Measurements from ENCODE around the gene SZRD1. TPM values are rescaled to one million over a fixed set of nuclear protein-coding genes. Genes with fewer than 3 reads are reported as not detected.
"Not testable (repeated sequence)": the region's sequence is repeated elsewhere in the genome, so short reads cannot be mapped to it uniquely, and the experiment has no call there.

The SZRD1 gene
- total RNA-seq, 3 donors from 2014 or later: 59.0 to 77.4 (median 61.3) TPM

DNA sequence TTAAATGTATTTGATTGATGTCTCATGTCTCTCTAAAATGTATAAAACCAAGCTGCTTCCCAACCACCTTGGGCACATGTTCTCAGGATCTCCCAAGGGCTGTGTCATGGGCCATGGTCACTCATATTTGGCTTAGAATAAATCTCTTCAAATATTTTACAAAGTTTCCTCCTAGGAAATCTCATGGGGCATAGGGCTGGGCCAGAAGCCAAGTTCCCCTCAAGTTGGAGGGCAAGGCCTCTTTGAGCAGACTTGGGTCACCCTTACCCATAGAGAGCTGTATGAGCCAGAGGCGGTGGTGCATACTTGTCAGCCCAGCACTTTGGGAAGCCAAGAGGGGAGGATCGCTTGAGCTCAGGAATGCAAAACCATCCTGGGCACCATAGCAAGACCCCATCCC lies 12.4 kb upstream of the SZRD1 start:
- Histone ChIP-seq H3K27ac (no peak overlapping the region), H3K27me3 (no peaks in the 10 kb centered on the region), H3K36me3 (no peaks in the 10 kb centered on the region), H3K9me3 (no peaks in the 10 kb centered on the region), H3K4me3 (no peak overlapping the region), H3K4me1 (peaks cover 3 to 5% of the 10 kb centered on the region in 2 donors)
- TF ChIP-seq POLR2A (IDR thresholded peaks at IDR 0.05): no peak
- TF ChIP-seq, protein P1, sequence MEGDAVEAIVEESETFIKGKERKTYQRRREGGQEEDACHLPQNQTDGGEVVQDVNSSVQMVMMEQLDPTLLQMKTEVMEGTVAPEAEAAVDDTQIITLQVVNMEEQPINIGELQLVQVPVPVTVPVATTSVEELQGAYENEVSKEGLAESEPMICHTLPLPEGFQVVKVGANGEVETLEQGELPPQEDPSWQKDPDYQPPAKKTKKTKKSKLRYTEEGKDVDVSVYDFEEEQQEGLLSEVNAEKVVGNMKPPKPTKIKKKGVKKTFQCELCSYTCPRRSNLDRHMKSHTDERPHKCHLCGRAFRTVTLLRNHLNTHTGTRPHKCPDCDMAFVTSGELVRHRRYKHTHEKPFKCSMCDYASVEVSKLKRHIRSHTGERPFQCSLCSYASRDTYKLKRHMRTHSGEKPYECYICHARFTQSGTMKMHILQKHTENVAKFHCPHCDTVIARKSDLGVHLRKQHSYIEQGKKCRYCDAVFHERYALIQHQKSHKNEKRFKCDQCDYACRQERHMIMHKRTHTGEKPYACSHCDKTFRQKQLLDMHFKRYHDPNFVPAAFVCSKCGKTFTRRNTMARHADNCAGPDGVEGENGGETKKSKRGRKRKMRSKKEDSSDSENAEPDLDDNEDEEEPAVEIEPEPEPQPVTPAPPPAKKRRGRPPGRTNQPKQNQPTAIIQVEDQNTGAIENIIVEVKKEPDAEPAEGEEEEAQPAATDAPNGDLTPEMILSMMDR (IDR thresholded peaks at IDR 0.05): no peak
- TF ChIP-seq POLR2AphosphoS5 (IDR thresholded peaks at IDR 0.05): no peak
- DNase-seq (ENCODE audit: low spot score in 2 of 2): no peak
- intact Hi-C loops (cut with DNase I; ENCODE audit: low total_unique reads): no loop called here

DNA sequence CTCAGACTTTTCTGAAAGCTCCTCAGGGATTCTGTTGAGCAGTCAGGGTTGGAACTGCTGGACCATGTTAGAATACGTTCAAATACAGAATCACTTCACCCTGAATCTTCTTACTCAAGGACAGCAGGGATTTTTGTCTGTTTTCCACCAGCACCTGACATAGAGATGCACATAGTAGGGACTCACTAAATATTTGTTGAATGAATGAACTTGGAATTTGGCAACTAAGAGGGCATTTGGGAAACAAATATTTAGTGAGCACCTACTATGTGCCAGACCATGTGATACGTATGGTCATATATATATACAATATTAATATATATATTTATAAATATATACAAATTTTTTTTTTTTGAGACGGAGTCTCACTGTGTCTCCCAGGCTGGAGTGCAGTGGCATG lies 10.2 kb upstream of the SZRD1 start:
- TF ChIP-seq, protein P1 (IDR thresholded peaks at IDR 0.05): no peak
- TF ChIP-seq POLR2AphosphoS5 (IDR thresholded peaks at IDR 0.05): no peak
- TF ChIP-seq POLR2A (IDR thresholded peaks at IDR 0.05): no peak
- no peaks in the 10 kb centered on the region for H3K27me3 ChIP-seq
- DNase-seq (ENCODE audit: low spot score in 2 of 2): no peak
- intact Hi-C loops (cut with DNase I; ENCODE audit: low total_unique reads): no loop called here
- H3K4me1 ChIP-seq: peaks cover 0 to 3% of the 10 kb centered on the region in 2 donors
- no peak overlapping the region for H3K4me3 ChIP-seq
- H3K9me3 ChIP-seq: no peaks in the 10 kb centered on the region
- no peak overlapping the region for H3K27ac ChIP-seq
- no peaks in the 10 kb centered on the region for H3K36me3 ChIP-seq

DNA sequence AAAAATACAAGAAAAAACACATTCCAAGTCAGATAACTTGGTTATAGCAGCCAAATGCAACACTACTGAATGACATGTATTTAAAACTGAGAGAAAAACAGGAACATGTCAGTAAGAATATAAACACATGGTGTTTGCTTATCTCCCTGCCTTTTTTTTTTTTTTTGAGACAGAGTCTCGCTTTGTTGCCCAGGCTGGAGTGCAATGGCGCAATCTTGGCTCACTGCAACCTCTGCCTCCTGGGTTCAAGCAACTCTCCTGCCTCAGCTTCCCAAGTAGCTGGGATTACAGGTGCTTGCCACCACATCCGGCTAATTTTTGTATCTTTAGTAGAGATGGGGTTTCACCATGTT lies 1.9 kb upstream of the SZRD1 start:
- H3K9me3 ChIP-seq; H3K4me1 ChIP-seq; H3K27ac ChIP-seq; H3K36me3 ChIP-seq; H3K4me3 ChIP-seq; intact Hi-C loops (cut with DNase I; ENCODE audit: low total_unique reads); H3K27me3 ChIP-seq; DNase-seq (ENCODE audit: low spot score in 2 of 2): not testable (repeated sequence)

DNA sequence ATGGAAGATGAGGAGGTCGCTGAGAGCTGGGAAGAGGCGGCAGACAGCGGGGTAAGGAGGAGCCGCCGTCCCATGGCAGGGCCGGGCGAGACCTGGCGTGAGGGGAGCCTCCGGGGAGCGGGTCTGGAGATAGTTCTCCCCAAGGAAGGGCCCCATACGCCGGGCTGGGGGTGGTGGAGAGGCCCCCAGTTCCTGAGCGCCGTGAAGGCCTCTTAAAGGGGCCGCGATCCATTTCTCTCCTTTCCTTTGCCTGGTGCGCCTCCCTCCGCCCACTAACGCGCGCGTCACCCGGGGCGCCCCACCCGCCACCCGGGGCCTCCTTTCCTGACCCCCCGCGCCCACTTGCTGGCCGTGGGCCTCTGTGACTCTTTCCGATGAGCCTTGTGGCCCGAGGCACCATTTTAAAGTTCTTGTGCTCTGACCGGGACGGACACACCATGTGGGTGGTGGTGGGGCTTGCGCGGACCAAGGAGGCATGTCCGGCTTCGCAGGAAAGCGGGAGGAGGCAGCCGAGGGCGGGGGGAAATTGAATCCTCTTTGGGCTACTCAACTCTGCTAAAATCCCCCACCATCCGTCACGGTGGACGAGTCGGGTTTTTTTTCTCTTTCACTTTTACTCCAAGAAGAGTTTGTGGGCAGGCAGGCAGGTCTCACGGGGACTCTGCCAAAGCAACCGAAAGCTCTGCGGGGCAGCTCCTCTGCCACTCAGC lies 371 bp downstream of the SZRD1 start:
- Histone ChIP-seq H3K4me1 (no peaks in the 10 kb centered on the region), H3K27me3 (no peaks in the 10 kb centered on the region), H3K4me3 (peak overlapping the region; percentile 79 to 89 (median 79)), H3K36me3 (no peaks in the 10 kb centered on the region), H3K9me3 (no peaks in the 10 kb centered on the region), H3K27ac (peak overlapping the region; percentile 97 to 99)
- TF ChIP-seq POLR2A (IDR thresholded peaks at IDR 0.05): peak; percentile 92
- TF ChIP-seq POLR2AphosphoS5 (IDR thresholded peaks at IDR 0.05): peak; percentile 64 to 99 (median 95)
- TF ChIP-seq, protein P1 (IDR thresholded peaks at IDR 0.05): no peak
- DNase-seq (ENCODE audit: low spot score in 2 of 2): peak; percentile 66 to 79
- intact Hi-C loops (cut with DNase I; ENCODE audit: low total_unique reads): no loop called here

DNA sequence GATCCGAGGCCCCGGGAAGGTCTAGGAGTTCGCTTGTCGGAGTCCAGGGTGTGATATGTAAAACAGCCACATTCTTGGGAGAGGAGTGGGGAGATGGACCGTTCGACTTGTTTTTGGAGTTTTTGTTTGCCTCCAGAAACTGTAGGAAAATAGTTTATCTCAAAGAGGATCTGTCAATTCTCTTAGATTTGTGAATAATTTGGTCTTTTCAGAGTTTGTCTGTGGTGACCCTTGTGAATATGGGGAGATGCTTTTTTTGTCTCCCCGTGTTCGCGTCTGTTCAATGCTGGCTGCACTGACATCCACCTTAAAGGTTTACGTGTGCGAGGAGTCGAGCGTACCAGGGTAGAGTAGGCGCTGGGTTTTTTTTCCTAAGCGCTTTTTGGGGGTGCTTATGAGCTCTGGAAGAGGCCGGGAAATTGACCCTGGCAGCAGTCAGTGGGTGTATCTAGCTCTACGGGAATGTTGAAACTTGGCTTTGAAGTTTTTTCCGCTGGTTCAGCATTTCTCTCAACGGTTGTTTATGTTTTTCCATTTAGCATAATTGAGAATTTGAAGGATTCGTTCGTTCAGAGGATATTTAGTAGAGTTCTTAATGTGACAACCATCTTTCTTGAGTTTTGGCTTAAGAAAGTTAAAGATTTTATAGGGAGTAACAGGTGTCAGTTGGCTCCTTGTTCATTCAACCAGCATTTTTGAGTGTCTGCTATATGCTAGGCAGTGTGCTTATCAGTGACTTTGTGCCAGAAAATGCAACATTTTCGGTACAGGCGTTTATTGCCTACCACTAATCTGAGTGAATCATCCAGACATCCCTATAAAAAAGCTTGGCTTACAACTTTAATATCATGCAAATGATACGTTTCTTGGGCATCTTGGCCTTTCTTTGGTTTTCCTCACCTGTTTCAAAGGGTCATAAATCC lies 1.2 kb downstream of the SZRD1 start:
- Histone ChIP-seq H3K9me3 (no peaks in the 10 kb centered on the region), H3K36me3 (no peaks in the 10 kb centered on the region), H3K4me3 (peak overlapping the region; percentile 79 to 89 (median 79)), H3K27ac (peak overlapping the region; percentile 97 to 99), H3K27me3 (no peaks in the 10 kb centered on the region), H3K4me1 (no peaks in the 10 kb centered on the region)
- no peak for DNase-seq (ENCODE audit: low spot score in 2 of 2)
- TF ChIP-seq, protein P1 (IDR thresholded peaks at IDR 0.05): no peak
- TF ChIP-seq POLR2AphosphoS5 (IDR thresholded peaks at IDR 0.05): no peak
- no peak for TF ChIP-seq POLR2A (IDR thresholded peaks at IDR 0.05)
- intact Hi-C loops (cut with DNase I; ENCODE audit: low total_unique reads): no loop called here

All from breast epithelium (tissue), 4 donors.